ENCODE measurements around the gene TMEM88.

TMEM88 gene

GRCh38 chr17:7818026-7818425 lies 36.8 kb upstream of the TMEM88 start:
- Histone ChIP-seq H3K4me3 (ENCODE audit: insufficient read depth, low read depth, low read length, poor library complexity, severe bottlenecking) (no peak overlapping the region), H3K9me3 (ENCODE audit: control insufficient read depth, low read length) (no peaks in the 10 kb centered on the region), H3K4me1 (ENCODE audit: control insufficient read depth, insufficient read depth, low read length, poor library complexity, severe bottlenecking) (no peaks in the 10 kb centered on the region), H3K27me3 (replicated peaks; ENCODE audit: control insufficient read depth, insufficient read depth, low read length, poor library complexity, severe bottlenecking) (no peaks in the 10 kb centered on the region), H3K36me3 (ENCODE audit: control insufficient read depth, insufficient read depth, low read length) (no peaks in the 10 kb centered on the region), H3K27ac (ENCODE audit: insufficient read depth, low read length, poor library complexity, severe bottlenecking) (no peak overlapping the region)
- DNase-seq: no peak

GRCh38 chr17:7818746-7819645 lies 35.9 kb upstream of the TMEM88 start:
- H3K36me3 ChIP-seq (ENCODE audit: control insufficient read depth, insufficient read depth, low read length): no peaks in the 10 kb centered on the region
- no peak for DNase-seq
- H3K27me3 ChIP-seq (replicated peaks; ENCODE audit: control insufficient read depth, insufficient read depth, low read length, poor library complexity, severe bottlenecking): no peaks in the 10 kb centered on the region
- no peaks in the 10 kb centered on the region for H3K9me3 ChIP-seq (ENCODE audit: control insufficient read depth, low read length)
- no peak overlapping the region for H3K27ac ChIP-seq (ENCODE audit: insufficient read depth, low read length, poor library complexity, severe bottlenecking)
- H3K4me3 ChIP-seq (ENCODE audit: insufficient read depth, low read depth, low read length, poor library complexity, severe bottlenecking): no peak overlapping the region
- H3K4me1 ChIP-seq (ENCODE audit: control insufficient read depth, insufficient read depth, low read length, poor library complexity, severe bottlenecking): no peaks in the 10 kb centered on the region

- Histone ChIP-seq H3K4me1 (ENCODE audit: control insufficient read depth, insufficient read depth, low read length, poor library complexity, severe bottlenecking) (no peaks in the 10 kb centered on the region), H3K9me3 (ENCODE audit: control insufficient read depth, low read length) (no peaks in the 10 kb centered on the region), H3K27me3 (replicated peaks; ENCODE audit: control insufficient read depth, insufficient read depth, low read length, poor library complexity, severe bottlenecking) (no peaks in the 10 kb centered on the region), H3K27ac (ENCODE audit: insufficient read depth, low read length, poor library complexity, severe bottlenecking) (no peak overlapping the region), H3K4me3 (ENCODE audit: insufficient read depth, low read depth, low read length, poor library complexity, severe bottlenecking) (no peak overlapping the region), H3K36me3 (ENCODE audit: control insufficient read depth, insufficient read depth, low read length) (no peaks in the 10 kb centered on the region)
- no peak for DNase-seq
These were observed 34.6 kb upstream of the TMEM88 start for GRCh38 chr17:7820231-7820630.

- no peak overlapping the region for H3K27ac ChIP-seq (ENCODE audit: insufficient read depth, low read length, poor library complexity, severe bottlenecking)
- H3K27me3 ChIP-seq (replicated peaks; ENCODE audit: control insufficient read depth, insufficient read depth, low read length, poor library complexity, severe bottlenecking): no peaks in the 10 kb centered on the region
- no peaks in the 10 kb centered on the region for H3K9me3 ChIP-seq (ENCODE audit: control insufficient read depth, low read length)
- no peaks in the 10 kb centered on the region for H3K36me3 ChIP-seq (ENCODE audit: control insufficient read depth, insufficient read depth, low read length)
- no peaks in the 10 kb centered on the region for H3K4me1 ChIP-seq (ENCODE audit: control insufficient read depth, insufficient read depth, low read length, poor library complexity, severe bottlenecking)
- no peak for DNase-seq
- H3K4me3 ChIP-seq (ENCODE audit: insufficient read depth, low read depth, low read length, poor library complexity, severe bottlenecking): no peak overlapping the region
These were observed 32.7 kb upstream of the TMEM88 start for GRCh38 chr17:7822126-7822525.

GRCh38 chr17:7823581-7824001 lies 31.3 kb upstream of the TMEM88 start:
- H3K27me3 ChIP-seq (replicated peaks; ENCODE audit: control insufficient read depth, insufficient read depth, low read length, poor library complexity, severe bottlenecking): no peaks in the 10 kb centered on the region
- H3K36me3 ChIP-seq (ENCODE audit: control insufficient read depth, insufficient read depth, low read length): no peaks in the 10 kb centered on the region
- no peak overlapping the region for H3K27ac ChIP-seq (ENCODE audit: insufficient read depth, low read length, poor library complexity, severe bottlenecking)
- H3K4me3 ChIP-seq (ENCODE audit: insufficient read depth, low read depth, low read length, poor library complexity, severe bottlenecking): no peak overlapping the region
- H3K9me3 ChIP-seq (ENCODE audit: control insufficient read depth, low read length): no peaks in the 10 kb centered on the region
- H3K4me1 ChIP-seq (ENCODE audit: control insufficient read depth, insufficient read depth, low read length, poor library complexity, severe bottlenecking): no peaks in the 10 kb centered on the region
- no peak for DNase-seq

GRCh38 chr17:7824021-7824924 lies 30.6 kb upstream of the TMEM88 start:
- no peak for DNase-seq
- Histone ChIP-seq H3K27ac (ENCODE audit: insufficient read depth, low read length, poor library complexity, severe bottlenecking) (no peak overlapping the region), H3K4me3 (ENCODE audit: insufficient read depth, low read depth, low read length, poor library complexity, severe bottlenecking) (no peak overlapping the region), H3K27me3 (replicated peaks; ENCODE audit: control insufficient read depth, insufficient read depth, low read length, poor library complexity, severe bottlenecking) (no peaks in the 10 kb centered on the region), H3K4me1 (ENCODE audit: control insufficient read depth, insufficient read depth, low read length, poor library complexity, severe bottlenecking) (no peaks in the 10 kb centered on the region), H3K9me3 (ENCODE audit: control insufficient read depth, low read length) (no peaks in the 10 kb centered on the region), H3K36me3 (ENCODE audit: control insufficient read depth, insufficient read depth, low read length) (no peaks in the 10 kb centered on the region)

- Histone ChIP-seq H3K27ac (ENCODE audit: insufficient read depth, low read length, poor library complexity, severe bottlenecking) (no peak overlapping the region), H3K9me3 (ENCODE audit: control insufficient read depth, low read length) (no peaks in the 10 kb centered on the region), H3K4me3 (ENCODE audit: insufficient read depth, low read depth, low read length, poor library complexity, severe bottlenecking) (no peak overlapping the region)
These were observed 29.5 kb upstream of the TMEM88 start for GRCh38 chr17:7825206-7825990.

GRCh38 chr17:7830616-7831015 lies 24.2 kb upstream of the TMEM88 start:
- Histone ChIP-seq H3K27ac (ENCODE audit: insufficient read depth, low read length, poor library complexity, severe bottlenecking) (no peak overlapping the region), H3K4me1 (ENCODE audit: control insufficient read depth, insufficient read depth, low read length, poor library complexity, severe bottlenecking) (peaks cover 10% of the 10 kb centered on the region), H3K4me3 (ENCODE audit: insufficient read depth, low read depth, low read length, poor library complexity, severe bottlenecking) (no peak overlapping the region), H3K9me3 (ENCODE audit: control insufficient read depth, low read length) (no peaks in the 10 kb centered on the region), H3K27me3 (replicated peaks; ENCODE audit: control insufficient read depth, insufficient read depth, low read length, poor library complexity, severe bottlenecking) (no peaks in the 10 kb centered on the region), H3K36me3 (ENCODE audit: control insufficient read depth, insufficient read depth, low read length) (no peaks in the 10 kb centered on the region)
- no peak for DNase-seq

More at GRCh38 chr17:7825206-7825990, 29.5 kb upstream of the TMEM88 start:
- Histone ChIP-seq H3K36me3 (ENCODE audit: control insufficient read depth, insufficient read depth, low read length) (no peaks in the 10 kb centered on the region), H3K4me1 (ENCODE audit: control insufficient read depth, insufficient read depth, low read length, poor library complexity, severe bottlenecking) (no peaks in the 10 kb centered on the region), H3K27me3 (replicated peaks; ENCODE audit: control insufficient read depth, insufficient read depth, low read length, poor library complexity, severe bottlenecking) (no peaks in the 10 kb centered on the region)
- no peak for DNase-seq

- H3K4me1 ChIP-seq (ENCODE audit: control insufficient read depth, insufficient read depth, low read length, poor library complexity, severe bottlenecking): peaks cover 12% of the 10 kb centered on the region
- H3K27ac ChIP-seq (ENCODE audit: insufficient read depth, low read length, poor library complexity, severe bottlenecking): no peak overlapping the region
- no peaks in the 10 kb centered on the region for H3K27me3 ChIP-seq (replicated peaks; ENCODE audit: control insufficient read depth, insufficient read depth, low read length, poor library complexity, severe bottlenecking)
- DNase-seq: no peak
- no peaks in the 10 kb centered on the region for H3K36me3 ChIP-seq (ENCODE audit: control insufficient read depth, insufficient read depth, low read length)
- no peak overlapping the region for H3K4me3 ChIP-seq (ENCODE audit: insufficient read depth, low read depth, low read length, poor library complexity, severe bottlenecking)
- H3K9me3 ChIP-seq (ENCODE audit: control insufficient read depth, low read length): no peaks in the 10 kb centered on the region
These were observed 23.6 kb upstream of the TMEM88 start for GRCh38 chr17:7831233-7831632.

Data from effector memory CD4-positive, alpha-beta T cell (primary cell).